Superior temporal gyrus (tissue), 1 donor: ENCODE results near the gene ALG14.
"Not testable (repeated sequence)": the region's sequence is repeated elsewhere in the genome, so short reads cannot be mapped to it uniquely, and the experiment has no call there.

Experiments
- DNase-seq: peaks from one replicate; pipeline ENCODE4 v3.0.0-alpha.2; 2016; ENCODE audit errors: extremely low spot score

ALG14 gene

DNA sequence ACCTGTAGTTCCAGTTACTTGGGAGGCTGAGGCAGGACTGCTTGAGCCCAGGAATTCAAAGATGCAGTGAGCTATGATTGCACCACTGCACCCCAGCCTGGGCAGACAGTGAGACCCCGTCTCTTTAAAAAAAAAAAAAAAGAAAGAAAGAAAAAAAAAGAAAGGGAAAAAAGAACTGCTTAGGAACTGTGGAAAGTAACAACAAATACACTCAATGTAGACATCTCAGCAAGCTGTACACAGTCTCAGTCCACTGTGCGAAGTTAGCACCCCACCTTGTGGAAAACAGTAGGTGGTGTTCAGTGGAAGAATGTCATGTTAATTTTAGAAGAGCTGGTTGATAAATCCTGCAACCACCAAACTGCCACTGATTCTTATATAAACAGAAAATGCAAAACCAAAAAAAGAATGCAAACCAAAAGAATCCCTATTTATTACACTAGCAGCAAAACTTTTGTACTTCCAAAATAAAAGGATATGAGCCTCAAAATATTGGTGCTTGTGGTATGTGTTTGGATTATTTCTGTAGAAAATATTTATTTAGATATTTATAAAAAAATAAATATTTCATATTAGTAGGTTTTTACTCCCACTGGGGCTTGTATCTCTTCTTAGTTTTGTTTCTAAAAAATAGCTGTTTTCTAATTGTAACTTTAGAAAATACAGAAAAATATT is 31.1 kb downstream of the ALG14 start:
- DNase-seq: peak; percentile 83

DNA sequence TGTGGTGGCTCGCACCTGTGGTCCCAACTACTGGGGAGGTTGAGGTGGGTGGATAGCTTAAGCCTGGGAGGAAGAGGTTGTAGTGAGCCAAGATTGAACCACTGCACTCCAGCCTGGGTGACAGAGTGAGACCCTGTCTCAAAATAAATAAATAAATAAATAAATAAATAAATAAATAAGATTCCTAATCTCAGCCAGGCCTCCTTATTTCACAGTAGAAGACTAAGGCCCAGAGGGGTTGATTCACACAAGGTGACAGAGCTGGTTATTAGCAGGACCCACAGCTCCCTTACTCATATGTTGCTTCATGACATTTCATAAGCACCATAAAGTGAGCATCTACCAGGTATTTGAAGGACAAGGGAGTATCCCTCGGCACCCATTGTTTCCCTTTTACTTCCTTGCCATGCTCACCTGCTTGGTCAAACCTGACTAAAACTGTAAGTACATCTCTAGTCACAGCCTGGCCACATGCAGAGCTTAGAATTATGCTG is 32.7 kb downstream of the ALG14 start:
- no peak for DNase-seq

DNA sequence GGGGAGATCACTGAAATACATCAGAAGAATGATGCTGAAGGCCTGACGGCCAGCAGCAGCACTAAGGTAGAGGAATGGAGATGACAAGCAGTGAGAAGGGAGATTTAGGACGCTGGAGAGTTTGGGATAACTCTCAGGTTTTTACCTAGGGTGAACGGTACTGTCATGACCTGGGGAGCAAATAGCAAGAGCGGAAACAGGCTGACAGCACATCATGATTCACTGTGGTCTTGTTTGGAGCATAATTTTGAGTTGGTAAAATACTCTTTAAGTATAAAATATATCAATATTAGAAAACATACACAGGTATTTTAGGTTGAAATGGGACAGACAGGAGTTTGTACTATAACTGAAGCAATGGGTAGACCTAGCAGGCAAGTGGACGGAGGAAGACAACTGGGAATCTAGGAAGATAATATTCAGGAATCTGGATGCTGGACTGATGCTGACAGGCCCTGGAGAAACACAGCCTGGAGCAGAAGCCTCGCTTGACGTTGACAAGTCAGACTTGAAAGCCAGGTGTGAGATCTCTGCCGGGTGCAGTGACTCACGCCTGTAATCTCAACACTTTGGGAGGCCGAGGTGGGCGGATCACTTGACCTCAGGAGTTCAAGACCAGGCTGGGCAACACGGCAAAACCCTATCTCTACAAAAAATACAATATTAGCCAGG is 33.3 kb downstream of the ALG14 start:
- no peak for DNase-seq

DNA sequence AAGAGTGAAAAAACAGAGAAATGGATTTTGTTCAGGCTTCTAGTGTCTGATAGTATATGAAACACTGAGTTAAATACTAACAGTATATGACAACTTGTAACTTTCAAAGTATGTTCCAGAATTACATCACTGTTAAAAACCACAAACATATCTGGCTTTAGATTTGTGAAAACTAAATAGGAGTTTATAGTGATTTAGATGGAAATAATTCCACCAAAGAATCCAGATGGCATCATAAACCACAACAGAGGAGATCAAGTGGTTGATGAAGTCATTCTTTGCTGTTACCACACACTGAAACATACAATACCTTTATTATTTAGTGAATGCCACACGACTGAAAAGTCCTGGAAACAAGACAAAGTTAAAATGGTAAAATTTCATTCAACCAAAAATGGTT is 37.2 kb downstream of the ALG14 start:
- DNase-seq: no peak

DNA sequence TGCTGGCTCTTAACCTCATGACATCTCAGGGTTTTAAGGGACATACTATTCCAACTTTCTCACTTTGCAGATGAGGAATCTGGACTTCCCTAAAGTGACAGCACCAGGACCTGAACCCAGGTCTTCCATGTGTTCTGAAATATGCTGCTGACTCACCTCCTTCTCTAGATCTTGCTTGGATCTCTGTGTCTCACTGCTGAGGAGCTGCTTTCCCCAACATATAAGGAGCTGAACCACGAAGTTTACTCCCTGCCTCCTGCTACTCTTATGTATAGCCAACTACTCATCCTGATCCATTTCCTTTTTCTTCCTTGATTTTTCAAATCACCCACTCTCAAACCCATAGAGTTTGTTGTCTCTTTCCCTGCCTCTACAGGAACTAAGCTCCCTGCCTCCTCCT is 38.2 kb downstream of the ALG14 start:
- DNase-seq: no peak

DNA sequence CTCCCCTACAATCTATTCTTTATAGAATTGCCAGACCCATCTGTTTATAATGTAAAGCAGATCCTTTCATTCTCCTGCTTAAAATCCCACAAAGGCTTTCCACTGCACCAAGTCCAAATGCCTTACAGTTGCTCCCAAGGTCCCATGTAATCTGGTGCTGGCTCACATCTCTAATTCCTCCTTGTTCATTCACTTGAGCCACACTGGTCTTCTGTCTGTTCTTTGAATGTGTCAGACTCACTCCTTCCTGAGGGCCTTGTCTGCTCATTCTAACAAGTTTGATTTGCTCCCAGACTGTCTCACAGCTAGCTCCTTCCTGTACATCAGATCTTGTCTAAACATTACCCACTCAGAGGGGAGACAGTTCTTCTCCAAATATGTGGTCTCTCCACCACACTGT is 38.9 kb downstream of the ALG14 start:
- no peak for DNase-seq

DNA sequence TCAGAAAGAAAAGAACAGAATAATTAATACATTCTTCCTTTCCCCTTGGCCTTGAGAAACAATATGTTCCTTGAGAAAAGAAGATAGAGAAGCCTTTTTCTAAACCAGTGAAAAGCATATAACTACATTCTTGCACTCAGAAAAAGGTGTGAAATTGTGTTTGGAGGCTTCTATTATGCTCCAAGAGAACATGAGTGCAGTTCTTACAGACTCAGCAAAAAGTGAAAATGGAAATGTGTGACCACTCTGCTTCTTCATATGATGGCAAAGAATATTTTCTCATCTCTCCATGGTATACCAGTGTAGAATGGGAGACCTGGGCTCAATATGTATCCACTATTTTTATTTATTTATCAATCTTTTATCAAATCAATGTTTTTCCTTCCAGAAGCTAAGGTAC is 43.2 kb downstream of the ALG14 start:
- DNase-seq: peak; percentile 53

DNA sequence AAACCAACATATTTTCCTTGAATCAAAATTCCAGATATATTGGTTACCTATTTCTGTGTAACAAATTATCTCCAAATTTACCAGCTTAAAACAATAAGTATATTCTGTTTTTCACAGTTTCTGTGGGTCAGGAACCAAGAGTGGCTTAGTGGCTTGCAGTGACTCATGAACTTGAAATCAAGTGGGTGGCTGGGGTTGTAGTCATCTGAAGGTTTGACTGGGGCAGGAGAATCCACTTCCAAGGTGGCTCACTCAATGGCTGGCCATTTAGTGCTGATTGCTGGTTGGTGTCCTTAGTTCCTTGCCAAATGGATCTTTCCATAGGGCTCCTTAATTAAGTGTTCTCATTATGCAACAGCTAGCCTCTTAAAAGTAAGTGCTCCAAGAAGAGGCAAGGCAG is 43.8 kb downstream of the ALG14 start:
- no peak for DNase-seq

DNA sequence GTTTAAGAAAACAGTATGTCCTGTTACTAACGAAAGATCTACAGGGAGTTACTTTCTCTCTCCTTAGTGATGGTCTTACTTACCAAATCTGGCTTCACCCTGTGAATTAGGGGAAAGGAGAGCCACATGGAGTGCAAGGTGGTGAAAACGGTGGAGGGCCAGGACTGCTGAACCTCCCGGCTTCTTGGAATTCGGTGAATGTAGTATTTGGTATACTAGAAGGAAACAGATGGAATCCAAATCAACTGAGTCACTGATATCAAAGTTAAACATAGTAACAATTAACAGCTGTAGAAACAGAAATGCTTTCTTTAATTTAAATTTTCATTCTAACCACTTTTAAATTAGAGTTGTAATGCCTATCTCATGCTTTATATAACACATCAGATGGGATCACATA is 45.7 kb downstream of the ALG14 start:
- DNase-seq: no peak

DNA sequence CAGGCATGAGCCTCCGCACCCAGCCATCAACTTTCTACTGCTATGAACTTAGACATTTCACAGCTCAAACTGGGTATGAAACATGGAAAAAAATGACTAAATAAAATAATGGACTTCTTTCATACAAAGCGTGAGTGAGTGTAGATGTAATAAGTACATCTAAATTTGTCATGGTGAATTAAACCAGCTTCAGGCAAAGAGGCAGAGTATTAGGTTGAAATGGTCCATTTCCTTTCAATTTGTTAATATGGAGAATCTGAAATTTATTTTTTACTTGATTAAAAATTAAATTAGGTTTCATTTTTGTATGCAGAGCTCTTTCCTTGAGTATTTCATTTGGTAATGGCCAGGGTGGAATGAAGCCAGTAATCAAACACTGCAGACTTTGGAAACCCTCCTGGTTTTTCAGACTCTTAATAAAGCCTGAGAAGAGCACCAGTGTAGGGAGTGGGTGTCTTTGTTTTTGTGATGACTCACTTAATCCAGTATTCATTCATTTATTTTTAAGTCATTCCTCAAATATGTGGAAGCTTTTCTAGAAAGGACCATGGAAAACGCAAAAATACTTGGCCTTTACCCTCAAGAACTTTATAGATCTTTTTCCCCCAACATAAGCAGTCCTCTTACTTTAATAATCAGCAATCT is 49.2 kb downstream of the ALG14 start:
- no peak for DNase-seq

DNA sequence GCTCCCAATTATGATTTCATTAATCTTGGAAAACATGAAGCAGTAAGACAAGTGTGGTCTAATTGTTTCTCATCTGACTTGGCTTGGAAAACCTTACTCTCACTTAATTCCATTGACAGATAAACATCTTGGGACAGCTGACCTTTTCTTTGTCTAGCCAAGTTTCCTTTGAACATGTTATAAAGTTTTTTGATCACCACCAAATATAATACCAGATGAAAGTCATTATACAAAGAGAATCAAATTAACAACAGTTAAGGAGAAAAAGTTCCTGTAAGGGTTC is 50.2 kb downstream of the ALG14 start:
- DNase-seq: no peak

DNA sequence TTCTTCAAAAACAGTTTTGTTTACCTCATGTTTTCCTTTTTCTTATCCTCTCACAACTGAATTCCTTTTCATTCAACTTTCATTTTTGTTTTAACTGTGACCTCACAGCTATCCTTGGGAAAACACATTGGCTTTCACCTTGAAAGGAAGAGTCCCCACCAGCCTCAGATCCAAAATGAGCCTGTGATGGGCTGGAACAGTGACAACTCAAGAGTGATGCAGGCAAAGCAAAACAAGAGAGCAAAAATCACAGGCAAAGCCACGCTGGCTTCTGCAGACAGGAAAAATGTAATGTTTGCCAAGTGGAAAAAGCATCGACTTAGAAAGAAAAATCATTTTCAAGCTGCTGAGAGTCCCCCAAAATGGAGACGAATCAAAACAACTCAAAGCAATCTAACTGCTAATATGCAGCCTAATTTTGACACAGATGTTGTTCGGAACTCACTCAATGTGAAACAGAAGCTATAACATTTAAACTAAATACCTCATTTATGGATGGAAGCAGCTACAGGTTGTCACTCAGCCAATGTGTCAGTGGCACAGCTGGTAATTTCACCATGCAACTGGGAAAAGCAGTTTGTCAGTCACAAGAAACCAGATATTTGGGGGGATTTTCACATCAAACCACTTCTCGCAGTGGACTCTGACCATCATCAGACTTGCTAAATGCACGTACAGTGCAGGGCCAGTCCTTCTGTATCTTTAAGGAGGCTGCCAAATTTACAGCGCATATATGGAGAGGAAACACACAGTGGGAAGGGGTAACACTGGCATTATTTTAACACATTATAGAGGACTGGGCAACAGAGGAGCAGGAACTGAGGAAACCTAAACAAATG is 50.7 kb downstream of the ALG14 start:
- peak; percentile 57 for DNase-seq

DNA sequence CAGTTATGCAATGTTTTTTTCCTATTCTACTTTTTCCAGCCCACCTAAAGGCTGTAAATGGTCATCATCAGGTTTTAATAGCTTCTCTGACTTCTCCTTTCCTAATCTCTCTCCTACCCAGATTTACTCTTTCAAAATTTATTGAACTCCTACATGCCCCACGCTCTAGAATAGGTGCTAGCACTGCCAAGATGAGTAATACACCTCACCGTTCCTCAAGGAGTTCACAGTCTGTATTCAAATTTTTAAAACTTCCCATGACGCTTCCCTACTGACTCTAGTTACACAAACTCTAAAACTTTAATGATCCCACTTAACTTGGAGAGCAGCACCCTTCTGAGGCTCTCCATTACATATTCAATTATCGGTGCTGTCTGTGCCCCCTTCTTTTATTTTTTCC is 51.6 kb downstream of the ALG14 start:
- DNase-seq: no peak

DNA sequence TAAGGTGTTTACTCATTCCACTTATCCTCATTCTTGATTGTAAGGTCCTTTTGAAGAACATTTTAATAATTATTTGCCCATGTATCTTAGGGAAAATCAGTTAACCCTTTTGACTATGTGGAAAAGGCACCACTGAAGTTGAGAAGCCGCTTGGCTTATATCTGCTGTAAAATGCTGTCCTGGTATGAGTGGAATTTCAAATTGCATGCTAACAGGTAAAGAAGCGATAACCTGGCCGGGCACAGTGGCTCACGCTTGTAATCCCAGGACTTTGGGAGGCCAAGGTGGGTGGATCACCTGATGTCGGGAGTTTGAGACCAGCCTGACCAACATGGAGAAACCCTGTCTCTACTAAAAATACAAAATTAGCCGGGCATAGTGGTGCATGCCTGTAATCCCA is 53.3 kb downstream of the ALG14 start:
- not testable (repeated sequence) for DNase-seq

DNA sequence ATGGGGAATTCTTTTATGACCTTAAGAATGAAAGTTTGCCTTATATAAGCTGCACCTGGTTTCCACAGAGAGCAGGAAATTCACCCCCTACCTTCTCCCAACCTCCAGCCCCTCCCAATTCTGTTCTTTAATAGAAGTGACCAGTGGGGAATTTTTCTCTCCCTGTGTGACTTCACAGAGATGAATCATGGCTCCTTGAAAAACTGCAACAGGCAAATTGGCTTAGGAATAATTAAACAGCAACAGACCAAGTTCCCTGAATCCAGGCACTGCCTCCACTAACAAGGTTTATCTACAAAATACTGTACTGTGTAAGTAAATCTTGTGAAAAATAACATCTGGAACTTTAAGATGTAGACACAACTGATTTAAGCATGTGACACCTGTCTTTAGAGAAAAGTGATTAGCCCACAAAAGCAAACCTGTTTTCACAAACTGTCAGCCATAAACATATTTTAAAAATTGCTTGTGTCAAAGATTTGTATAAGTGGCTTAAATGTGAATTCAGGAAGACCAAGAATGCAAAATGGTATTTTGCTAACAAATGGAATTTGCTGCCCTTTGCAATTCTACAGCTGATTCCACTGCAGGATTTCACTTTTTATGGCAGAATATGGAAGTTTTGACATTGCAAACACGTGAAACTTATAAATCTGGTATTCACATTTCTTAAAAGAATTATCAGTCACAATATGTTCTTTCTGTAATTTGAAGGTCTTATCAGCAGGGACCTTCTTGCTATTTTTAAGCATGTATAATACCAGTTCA is 54.0 kb downstream of the ALG14 start:
- no peak for DNase-seq

DNA sequence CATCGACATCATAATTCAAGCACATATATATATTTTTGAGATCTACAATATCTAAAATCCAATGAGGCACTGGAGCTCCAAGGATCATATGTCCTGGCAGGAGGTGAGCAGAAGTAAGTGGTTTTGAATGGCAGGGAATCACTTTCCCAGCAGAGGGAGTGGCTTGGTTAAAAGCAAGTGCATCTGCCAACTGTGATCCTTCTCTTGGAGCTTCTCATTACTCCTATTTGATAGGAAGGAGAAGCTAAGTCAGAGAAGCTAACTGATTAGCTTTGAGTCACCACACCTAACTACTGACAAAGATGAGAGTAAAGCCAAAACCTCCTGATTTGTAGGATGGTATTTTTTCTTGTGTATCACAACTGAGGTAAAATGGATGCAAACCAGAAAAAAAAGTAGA is 55.0 kb downstream of the ALG14 start:
- DNase-seq: no peak

DNA sequence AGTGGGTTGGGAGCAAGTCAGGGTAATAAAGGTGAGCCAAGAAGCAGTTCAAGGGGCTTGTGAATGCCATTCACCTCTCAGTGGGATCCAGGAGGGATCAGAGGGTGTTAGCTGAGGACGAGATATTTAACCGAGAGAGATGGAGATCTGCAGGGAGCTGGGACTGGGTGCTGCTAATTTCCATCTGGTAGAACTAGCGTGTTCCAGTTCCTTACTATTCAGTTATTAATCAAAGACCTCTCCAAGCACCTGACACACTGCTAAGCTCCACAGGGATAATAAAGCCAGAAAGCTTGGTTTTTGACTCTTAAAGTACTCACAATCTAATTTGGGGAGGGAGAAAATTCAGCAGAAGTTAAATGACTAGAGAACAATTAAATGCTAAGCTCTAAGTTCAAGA is 57.7 kb downstream of the ALG14 start:
- DNase-seq: no peak

DNA sequence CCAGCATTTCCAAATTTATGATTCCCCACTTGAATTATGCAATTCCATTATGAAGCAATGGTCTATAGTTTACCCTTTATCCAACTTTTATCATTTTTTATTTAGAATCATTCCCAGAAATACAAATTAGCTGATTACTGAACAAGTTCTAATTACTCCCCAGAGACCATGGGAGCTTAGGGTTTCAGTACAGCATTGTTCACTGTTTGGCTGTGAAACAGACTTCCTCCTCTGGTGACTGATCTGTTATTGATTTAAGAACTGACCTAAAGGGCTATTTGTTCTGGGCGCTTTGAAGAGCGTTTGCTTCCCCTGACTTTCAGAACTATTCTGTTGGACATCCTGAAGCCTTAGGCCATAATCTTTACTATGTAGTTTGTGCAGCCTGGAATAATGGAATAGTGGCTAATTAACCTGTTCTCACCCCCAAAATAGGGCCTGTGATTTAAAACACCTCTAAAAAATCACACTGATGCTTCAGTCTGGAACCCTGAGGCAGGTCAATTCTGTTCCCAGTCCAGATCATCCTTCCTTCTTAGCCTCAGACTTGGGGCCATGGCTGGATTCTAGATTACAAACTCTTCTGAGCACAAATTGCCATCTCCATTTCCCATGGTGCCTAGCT is 58.7 kb downstream of the ALG14 start:
- no peak for DNase-seq

DNA sequence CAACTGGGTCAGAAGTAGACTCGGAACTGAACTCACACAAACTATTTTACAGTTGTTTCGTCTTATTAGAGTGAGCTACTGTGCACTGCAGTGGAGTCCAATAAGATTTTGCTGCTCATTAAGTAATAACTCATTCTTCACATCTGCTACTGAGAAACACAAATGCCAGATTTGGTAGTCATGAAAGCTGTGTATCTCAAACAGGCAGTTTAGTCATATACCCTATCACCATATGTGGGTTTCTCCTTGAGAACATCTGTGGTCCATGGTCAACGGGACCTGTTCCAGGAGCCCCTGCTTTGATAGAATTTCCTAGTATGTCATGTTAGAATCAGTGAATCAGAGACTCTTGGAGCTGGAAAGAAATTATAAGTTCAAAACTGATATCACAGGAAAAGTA is 60.4 kb downstream of the ALG14 start:
- DNase-seq: no peak

DNA sequence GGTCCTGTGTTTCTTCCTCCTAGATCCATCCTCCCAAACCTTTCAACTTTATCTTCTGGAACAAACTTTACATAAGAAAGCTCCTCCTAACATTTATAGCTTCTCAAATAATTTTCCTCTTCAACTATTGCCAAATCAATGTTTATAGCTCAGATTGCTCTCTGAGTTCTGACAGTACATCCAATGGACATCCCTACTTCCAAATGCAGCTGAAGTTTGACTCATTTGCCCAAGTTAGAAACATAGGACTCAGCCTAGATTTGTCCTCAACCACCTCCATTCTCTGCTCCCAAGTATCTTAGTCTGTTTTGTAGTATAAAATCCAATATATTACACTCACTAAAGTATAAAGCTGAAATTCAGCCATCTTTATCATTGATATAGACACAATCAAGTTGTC is 62.6 kb downstream of the ALG14 start:
- DNase-seq: no peak

DNA sequence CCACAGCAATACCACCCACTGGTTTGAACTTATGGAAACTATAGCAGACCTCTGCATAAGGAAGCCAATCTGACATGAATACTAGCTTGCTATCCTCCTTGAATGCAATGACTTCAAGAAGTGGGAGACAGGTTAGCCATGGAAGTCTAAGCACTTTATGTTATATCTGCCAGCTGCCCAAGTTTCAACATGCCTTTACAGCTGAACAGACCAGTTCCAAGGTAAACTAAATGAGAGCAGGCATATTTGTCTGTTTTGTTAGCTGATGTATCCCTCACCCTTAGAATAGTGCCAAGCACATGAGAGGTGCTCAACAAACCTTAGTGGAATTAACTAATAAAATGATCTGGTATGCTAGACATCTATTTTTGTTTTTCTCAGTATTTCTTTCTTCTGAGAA is 65.1 kb downstream of the ALG14 start:
- no peak for DNase-seq
